Uterus (tissue), 4 donors: Measurements from ENCODE around the gene MSH3. TPM values are rescaled to one million over a fixed set of nuclear protein-coding genes. Genes with fewer than 3 reads are reported as not detected.

ENCODE experiments used
- DNase-seq, 2 donors: peaks; one replicate each; pipeline ENCODE4 v3.0.0-alpha.2; 2019 to 2020
- H3K27ac ChIP-seq, 2 donors: fragments of 200-600 bp; sonication (generic); 1 replicate in 1 of 2; 2 replicates in 1 of 2; pipeline ENCODE4 v1.5.1; 2016 to 2018
- H3K27me3 ChIP-seq, 2 donors: fragments of 200-600 bp; sonication (generic); one replicate each; pipeline ENCODE4 v1.5.1; 2018 to 2019; ENCODE audit warnings: control low read depth in 1 of 2
- H3K36me3 ChIP-seq, 2 donors: fragments of 200-600 bp; sonication (generic); one replicate each; pipeline ENCODE4 v1.5.1; 2019; ENCODE audit warnings: control low read depth in 1 of 2
- H3K4me1 ChIP-seq, 2 donors: fragments of 200-600 bp; sonication (generic); one replicate each; pipeline ENCODE4 v1.5.1; 2018 to 2019; ENCODE audit warnings: control low read depth in 1 of 2
- H3K4me3 ChIP-seq, 2 donors: fragments of 200-600 bp; sonication (generic); 1 replicate in 1 of 2; 2 replicates in 1 of 2; pipeline ENCODE4 v1.5.1; 2018 to 2019; ENCODE audit warnings: mild to moderate bottlenecking in 1 of 2
- H3K9me3 ChIP-seq, 2 donors: fragments of 200-600 bp; sonication (generic); one replicate each; pipeline ENCODE4 v1.5.1; 2019; ENCODE audit warnings: control low read depth in 1 of 2
- POLR2A ChIP-seq, 2 donors: fragments of 450-650 bp; IDR thresholded peaks; one replicate each; pipeline ENCODE4 v1.6.1; 2016; ENCODE audit warnings: antibody characterized with exemption in 2 of 2, mild to moderate bottlenecking in 1 of 2, moderate library complexity in 1 of 2
- intact Hi-C: fragments of 100-400 bp; cut with DNase I; formaldehyde crosslinking; loops from one replicate; pipeline ENCODE4 v1.15.1; 2023; ENCODE audit warnings: low total_unique reads
- total RNA-seq, 4 donors: library from RNA; depleted of rRNA in 3 of 4; stranded (reverse); fragments of >200 nt in 3 of 4; gene quantifications; one replicate each; pipeline versions ENCODE4 v1.1.0 to v1.2.4, GENCODE V29; 2014 to 2023
- TF ChIP-seq, protein P1 (sequence below), 4 experiments: fragments of 200-600 bp in 2 of 4; fragments of 450-650 bp in 2 of 4; sonication (generic) in 2 of 4; IDR thresholded peaks; one replicate each; pipeline ENCODE4 v1.5.1; 2016 to 2019; ENCODE audit warnings: antibody characterized with exemption in 4 of 4, mild to moderate bottlenecking in 2 of 4, moderate library complexity in 1 of 4
- donor health status: DM: yes; HTN: yes; CAD: no.

The MSH3 gene
- total RNA-seq, 4 donors from 2014 or later, result 6.4 to 34.3 (median 16.3) TPM

DNA sequence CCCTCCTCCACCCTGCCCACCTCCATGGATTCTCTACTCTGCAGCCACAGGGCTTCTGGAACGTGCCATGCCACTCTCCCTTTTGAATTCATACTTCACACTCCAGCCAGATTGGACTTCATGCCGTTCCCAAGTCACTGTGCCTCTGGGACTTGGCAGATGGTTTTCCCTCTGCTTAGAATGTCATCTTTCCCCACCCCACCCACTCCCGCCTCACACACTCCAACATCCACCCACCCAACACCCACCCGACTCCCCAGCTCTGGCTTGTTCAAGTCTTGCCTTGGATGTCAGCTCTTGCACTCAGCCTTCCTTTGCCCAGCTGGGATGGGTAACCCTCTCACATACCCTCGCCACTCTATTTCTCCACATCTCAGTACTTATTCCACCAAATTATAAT lies 142.4 kb downstream of the MSH3 start:
- H3K36me3 ChIP-seq, result no peaks in the 10 kb centered on the region
- TF ChIP-seq POLR2A (IDR thresholded peaks at IDR 0.05), result no peak
- TF ChIP-seq, protein P1, sequence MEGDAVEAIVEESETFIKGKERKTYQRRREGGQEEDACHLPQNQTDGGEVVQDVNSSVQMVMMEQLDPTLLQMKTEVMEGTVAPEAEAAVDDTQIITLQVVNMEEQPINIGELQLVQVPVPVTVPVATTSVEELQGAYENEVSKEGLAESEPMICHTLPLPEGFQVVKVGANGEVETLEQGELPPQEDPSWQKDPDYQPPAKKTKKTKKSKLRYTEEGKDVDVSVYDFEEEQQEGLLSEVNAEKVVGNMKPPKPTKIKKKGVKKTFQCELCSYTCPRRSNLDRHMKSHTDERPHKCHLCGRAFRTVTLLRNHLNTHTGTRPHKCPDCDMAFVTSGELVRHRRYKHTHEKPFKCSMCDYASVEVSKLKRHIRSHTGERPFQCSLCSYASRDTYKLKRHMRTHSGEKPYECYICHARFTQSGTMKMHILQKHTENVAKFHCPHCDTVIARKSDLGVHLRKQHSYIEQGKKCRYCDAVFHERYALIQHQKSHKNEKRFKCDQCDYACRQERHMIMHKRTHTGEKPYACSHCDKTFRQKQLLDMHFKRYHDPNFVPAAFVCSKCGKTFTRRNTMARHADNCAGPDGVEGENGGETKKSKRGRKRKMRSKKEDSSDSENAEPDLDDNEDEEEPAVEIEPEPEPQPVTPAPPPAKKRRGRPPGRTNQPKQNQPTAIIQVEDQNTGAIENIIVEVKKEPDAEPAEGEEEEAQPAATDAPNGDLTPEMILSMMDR (IDR thresholded peaks at IDR 0.05), result no peak

DNA sequence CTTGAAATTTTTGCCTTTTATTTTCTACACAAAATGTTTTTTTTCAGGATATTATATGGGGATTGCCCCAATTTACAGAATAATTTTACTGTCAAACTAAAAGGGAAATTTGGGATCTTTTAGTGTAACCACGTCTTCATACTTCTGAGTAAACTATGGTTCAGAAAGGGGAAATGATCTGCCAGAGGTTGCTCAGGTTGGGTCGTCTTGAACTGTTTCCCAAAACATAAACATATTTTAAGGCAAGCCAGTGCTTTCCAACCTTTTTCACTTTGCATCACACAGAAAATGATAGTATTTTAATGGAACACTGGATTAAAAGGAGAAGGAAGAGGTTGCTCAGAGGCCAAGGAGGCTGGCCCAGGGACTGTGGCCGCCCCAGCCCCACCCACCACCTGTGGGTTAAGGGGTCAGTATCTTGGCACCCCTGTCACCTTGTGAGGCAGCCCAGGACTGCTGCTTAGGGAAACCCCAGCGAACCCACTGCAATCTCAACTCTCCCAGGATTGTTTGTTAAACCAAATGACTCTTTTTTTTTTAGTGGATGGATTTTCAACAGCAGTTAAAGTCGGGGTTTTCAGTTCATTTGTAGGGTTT lies 143.1 kb downstream of the MSH3 start:
- H3K27ac ChIP-seq, result no peak overlapping the region
- no peaks in the 10 kb centered on the region for H3K27me3 ChIP-seq
- no peak for TF ChIP-seq POLR2A (IDR thresholded peaks at IDR 0.05)
- TF ChIP-seq, protein P1 (IDR thresholded peaks at IDR 0.05), result no peak
- intact Hi-C loops, result no loop called here
- H3K36me3 ChIP-seq, result no peaks in the 10 kb centered on the region
- no peak overlapping the region for H3K4me3 ChIP-seq
- H3K9me3 ChIP-seq, result no peaks in the 10 kb centered on the region
- no peak for DNase-seq
- no peaks in the 10 kb centered on the region for H3K4me1 ChIP-seq

More for the DNA sequence above, 142.4 kb downstream of the MSH3 start:
- intact Hi-C loops, result no loop called here
- Histone ChIP-seq H3K4me3 (no peak overlapping the region), H3K4me1 (no peaks in the 10 kb centered on the region), H3K27me3 (no peaks in the 10 kb centered on the region), H3K9me3 (no peaks in the 10 kb centered on the region), H3K27ac (no peak overlapping the region)
- no peak for DNase-seq

DNA sequence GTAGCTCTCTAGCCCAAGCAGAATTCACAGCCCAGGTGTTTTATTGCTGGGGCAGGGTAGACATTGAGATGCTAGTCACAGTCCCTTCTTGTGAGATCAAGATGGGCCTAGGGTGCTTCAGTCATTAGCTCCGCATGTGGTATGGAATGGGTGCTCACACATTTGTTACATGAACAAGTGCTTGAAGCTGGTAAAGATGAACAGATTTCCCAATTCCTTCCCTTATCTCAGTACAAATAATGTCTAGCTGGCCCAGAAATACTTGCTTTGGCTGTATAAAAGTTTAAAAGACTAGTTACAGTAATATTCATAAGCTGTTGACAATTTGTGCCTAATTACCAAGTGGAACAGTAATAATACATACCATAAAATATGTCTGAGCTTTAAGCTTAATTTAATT lies 143.7 kb downstream of the MSH3 start:
- H3K4me3 ChIP-seq, result no peak overlapping the region
- H3K4me1 ChIP-seq, result no peaks in the 10 kb centered on the region
- intact Hi-C loops, result no loop called here
- H3K36me3 ChIP-seq, result no peaks in the 10 kb centered on the region
- H3K27ac ChIP-seq, result no peak overlapping the region
- H3K27me3 ChIP-seq, result no peaks in the 10 kb centered on the region
- TF ChIP-seq, protein P1 (IDR thresholded peaks at IDR 0.05), result no peak
- TF ChIP-seq POLR2A (IDR thresholded peaks at IDR 0.05), result no peak
- H3K9me3 ChIP-seq, result no peaks in the 10 kb centered on the region
- no peak for DNase-seq

DNA sequence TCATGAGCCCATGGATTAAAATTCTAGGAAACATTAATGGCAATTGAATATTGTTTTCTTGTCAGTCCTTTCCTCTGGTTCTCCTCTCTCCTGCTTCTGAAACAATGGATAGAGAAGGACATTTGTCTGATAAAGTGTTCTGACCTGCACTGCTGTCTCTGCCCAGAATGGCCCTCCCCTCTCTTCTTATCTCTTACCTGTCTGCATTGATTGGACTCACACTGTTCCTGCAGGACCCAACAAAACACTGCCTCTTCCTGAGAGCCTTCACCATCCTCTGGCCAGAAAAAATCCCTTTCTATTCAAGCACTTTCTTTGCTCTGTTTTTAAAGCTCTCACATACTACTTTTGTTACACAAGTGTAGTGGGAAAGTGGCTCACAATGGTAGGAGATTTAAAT lies 144.2 kb downstream of the MSH3 start:
- no peak for DNase-seq
- H3K36me3 ChIP-seq, result no peaks in the 10 kb centered on the region
- H3K27ac ChIP-seq, result no peak overlapping the region
- no peaks in the 10 kb centered on the region for H3K9me3 ChIP-seq
- no peaks in the 10 kb centered on the region for H3K27me3 ChIP-seq
- H3K4me3 ChIP-seq, result no peak overlapping the region
- TF ChIP-seq POLR2A (IDR thresholded peaks at IDR 0.05), result no peak
- TF ChIP-seq, protein P1 (IDR thresholded peaks at IDR 0.05), result no peak
- intact Hi-C loops, result no loop called here
- H3K4me1 ChIP-seq, result no peaks in the 10 kb centered on the region

DNA sequence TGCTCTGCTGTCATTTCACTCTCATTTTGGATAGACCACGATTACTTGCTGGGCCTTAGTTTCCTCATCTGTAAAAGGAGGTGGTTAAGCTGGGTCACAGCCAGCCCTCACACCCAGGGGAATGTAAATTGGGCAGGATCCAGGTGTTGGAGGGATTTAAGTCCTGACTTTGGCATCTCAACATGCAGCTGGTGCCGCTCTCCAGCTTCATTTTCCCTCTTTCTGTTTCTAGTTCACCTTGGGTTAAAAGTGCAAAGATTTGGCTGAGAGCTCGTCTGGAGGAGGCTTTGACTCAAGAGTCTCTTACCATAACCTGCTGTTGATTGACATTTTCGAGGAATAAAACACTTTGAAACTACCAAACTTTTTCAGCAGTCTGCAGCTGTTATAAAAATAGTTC lies 144.6 kb downstream of the MSH3 start:
- H3K27me3 ChIP-seq, result no peaks in the 10 kb centered on the region
- DNase-seq, result no peak
- TF ChIP-seq POLR2A (IDR thresholded peaks at IDR 0.05), result no peak
- TF ChIP-seq, protein P1 (IDR thresholded peaks at IDR 0.05), result no peak
- H3K9me3 ChIP-seq, result no peaks in the 10 kb centered on the region
- H3K4me3 ChIP-seq, result no peak overlapping the region
- H3K27ac ChIP-seq, result no peak overlapping the region
- intact Hi-C loops, result no loop called here
- no peaks in the 10 kb centered on the region for H3K4me1 ChIP-seq
- H3K36me3 ChIP-seq, result no peaks in the 10 kb centered on the region
